ENCODE results near the gene OBSL1. TPM values are rescaled to one million over a fixed set of nuclear protein-coding genes. Genes with fewer than 3 reads are reported as not detected.

Gene OBSL1
- total and polyA plus RNA-seq, 7 experiments from 2014 or later = 0.19 to 7.1 (median 4.0) TPM; not detected in 4

- peaks cover 0 to 2% (median 0%) of the 10 kb centered on the region in 11 donors for H3K9me3 Mint-ChIP-seq
- Histone ChIP-seq H3K4me3 (ENCODE audit: low read length) (no peak overlapping the region), H3K27ac (ENCODE audit: low read depth, low read length) (no peak overlapping the region), H3K9me3 (ENCODE audit: control insufficient read depth in 2 of 3, low read length in 3 of 3) (no peaks in the 10 kb centered on the region), H3K36me3 (ENCODE audit: control insufficient read depth in 2 of 3, insufficient read depth in 3 of 3, low read length in 3 of 3) (no peaks in the 10 kb centered on the region), H3K27me3 (ENCODE audit: control insufficient read depth in 2 of 2, insufficient read depth in 2 of 2, low read length in 2 of 2) (peaks cover 0 to 31% of the 10 kb centered on the region in 2 donors), H3K4me1 (ENCODE audit: control insufficient read depth in 2 of 2, insufficient read depth in 2 of 2, low read length in 2 of 2) (peaks cover 0 to 5% of the 10 kb centered on the region in 2 donors)
- H3K27me3 Mint-ChIP-seq = peaks cover 71 to 85% (median 78%) of the 10 kb centered on the region in 5 donors
- DNase-seq (no peak), ATAC-seq (no peak)
- ChIA-PET CTCF (interaction anchor here (1.9 to 2.4 kb wide), 2 partner anchors 7 to 13 kb away, joined by 5 to 11 read pairs; no protein-coding TSS in a partner anchor), POLR2A (no interaction called here)
- intact Hi-C loops (cut with micrococcal nuclease) = no loop called here
- H3K36me3 Mint-ChIP-seq = no peaks in the 10 kb centered on the region
- H3K4me3 Mint-ChIP-seq = peak overlapping the region; percentile 12 to 78 (median 52)
- peaks cover 3 to 23% (median 18%) of the 10 kb centered on the region in 7 donors for H3K4me1 Mint-ChIP-seq
- no peak overlapping the region for H3K27ac Mint-ChIP-seq
Observed at GRCh38 chr2:219522111-219523030, 49.0 kb downstream of the OBSL1 start.

GRCh38 chr2:219521066-219521880 lies 50.1 kb downstream of the OBSL1 start:
- peaks cover 0 to 30% of the 10 kb centered on the region in 2 donors for H3K27me3 ChIP-seq (ENCODE audit: control insufficient read depth in 2 of 2, insufficient read depth in 2 of 2, low read length in 2 of 2)
- ChIA-PET POLR2A (no interaction called here), CTCF (interaction anchor here (1.9 to 2.4 kb wide), 2 partner anchors 8 to 12 kb away, joined by 5 to 11 read pairs; no protein-coding TSS in a partner anchor)
- peaks cover 0 to 3% (median 0%) of the 10 kb centered on the region in 11 donors for H3K9me3 Mint-ChIP-seq
- H3K4me1 ChIP-seq (ENCODE audit: control insufficient read depth in 2 of 2, insufficient read depth in 2 of 2, low read length in 2 of 2) = peaks cover 0 to 5% of the 10 kb centered on the region in 2 donors
- H3K36me3 Mint-ChIP-seq = no peaks in the 10 kb centered on the region
- no peaks in the 10 kb centered on the region for H3K9me3 ChIP-seq (ENCODE audit: control insufficient read depth in 2 of 3, low read length in 3 of 3)
- H3K4me1 Mint-ChIP-seq = peaks cover 3 to 23% (median 18%) of the 10 kb centered on the region in 7 donors
- H3K4me3 Mint-ChIP-seq = peak overlapping the region in 5 of 10 donors; percentile 17 to 78 (median 61)
- no peaks in the 10 kb centered on the region for H3K36me3 ChIP-seq (ENCODE audit: control insufficient read depth in 2 of 3, insufficient read depth in 3 of 3, low read length in 3 of 3)
- no peak for DNase-seq
- H3K27ac ChIP-seq (ENCODE audit: low read depth, low read length) = no peak overlapping the region
- no peak overlapping the region for H3K27ac Mint-ChIP-seq
- H3K27me3 Mint-ChIP-seq = peaks cover 74 to 86% (median 80%) of the 10 kb centered on the region in 5 donors
- no peak for ATAC-seq
- H3K4me3 ChIP-seq (ENCODE audit: low read length) = no peak overlapping the region
- intact Hi-C loops (cut with micrococcal nuclease) = no loop called here

- Histone ChIP-seq H3K9me3 (ENCODE audit: control insufficient read depth in 2 of 3, low read length in 3 of 3) (no peaks in the 10 kb centered on the region), H3K36me3 (ENCODE audit: control insufficient read depth in 2 of 3, insufficient read depth in 3 of 3, low read length in 3 of 3) (no peaks in the 10 kb centered on the region), H3K4me1 (ENCODE audit: control insufficient read depth in 2 of 2, insufficient read depth in 2 of 2, low read length in 2 of 2) (peaks cover 0 to 5% of the 10 kb centered on the region in 2 donors), H3K4me3 (ENCODE audit: low read length) (no peak overlapping the region), H3K27me3 (ENCODE audit: control insufficient read depth in 2 of 2, insufficient read depth in 2 of 2, low read length in 2 of 2) (peaks cover 0 to 32% of the 10 kb centered on the region in 2 donors), H3K27ac (ENCODE audit: low read depth, low read length) (no peak overlapping the region)
- intact Hi-C loops (cut with micrococcal nuclease) = no loop called here
- CTCF ChIA-PET = interaction anchor here (0.8 to 2.4 kb wide), 3 partner anchors 10 to 44 kb away, joined by 3 to 11 read pairs (median 5); no protein-coding TSS in a partner anchor
- peaks cover 75 to 82% (median 80%) of the 10 kb centered on the region in 5 donors for H3K27me3 Mint-ChIP-seq
- peaks cover 0 to 3% (median 0%) of the 10 kb centered on the region in 11 donors for H3K9me3 Mint-ChIP-seq
- H3K36me3 Mint-ChIP-seq = no peaks in the 10 kb centered on the region
- H3K4me1 Mint-ChIP-seq = peaks cover 3 to 29% (median 21%) of the 10 kb centered on the region in 7 donors
- peak overlapping the region in 1 of 10 donors; percentile 45 for H3K4me3 Mint-ChIP-seq
- H3K27ac Mint-ChIP-seq = no peak overlapping the region
- POLR2A ChIA-PET = no interaction called here
- ATAC-seq (no peak), DNase-seq (no peak)
Observed at GRCh38 chr2:219520079-219520478, 51.3 kb downstream of the OBSL1 start.

GRCh38 chr2:219519526-219519916 lies 51.8 kb downstream of the OBSL1 start:
- ChIA-PET POLR2A (no interaction called here), CTCF (no interaction called here)
- ATAC-seq (no peak), DNase-seq (no peak)
- Histone ChIP-seq H3K9me3 (ENCODE audit: control insufficient read depth in 2 of 3, low read length in 3 of 3) (no peaks in the 10 kb centered on the region), H3K4me1 (ENCODE audit: control insufficient read depth in 2 of 2, insufficient read depth in 2 of 2, low read length in 2 of 2) (peaks cover 0 to 5% of the 10 kb centered on the region in 2 donors), H3K27ac (ENCODE audit: low read depth, low read length) (no peak overlapping the region), H3K27me3 (ENCODE audit: control insufficient read depth in 2 of 2, insufficient read depth in 2 of 2, low read length in 2 of 2) (peaks cover 0 to 27% of the 10 kb centered on the region in 2 donors), H3K36me3 (ENCODE audit: control insufficient read depth in 2 of 3, insufficient read depth in 3 of 3, low read length in 3 of 3) (no peaks in the 10 kb centered on the region), H3K4me3 (ENCODE audit: low read length) (no peak overlapping the region)
- Mint-ChIP-seq H3K4me1 (peaks cover 3 to 29% (median 21%) of the 10 kb centered on the region in 7 donors), H3K9me3 (peaks cover 0 to 3% (median 0%) of the 10 kb centered on the region in 11 donors), H3K27ac (no peak overlapping the region), H3K4me3 (no peak overlapping the region), H3K27me3 (peaks cover 74 to 81% (median 78%) of the 10 kb centered on the region in 5 donors), H3K36me3 (no peaks in the 10 kb centered on the region)
- intact Hi-C loops (cut with micrococcal nuclease) = no loop called here

GRCh38 chr2:219517954-219518778 lies 53.2 kb downstream of the OBSL1 start:
- H3K27me3 ChIP-seq (ENCODE audit: control insufficient read depth in 2 of 2, insufficient read depth in 2 of 2, low read length in 2 of 2) = peaks cover 0 to 14% of the 10 kb centered on the region in 2 donors
- POLR2A ChIA-PET = interaction anchor here (1.2 kb wide), 1 partner anchor 12 kb away, joined by 3 read pairs; no protein-coding TSS in a partner anchor
- H3K4me3 Mint-ChIP-seq = no peak overlapping the region

More at GRCh38 chr2:219517954-219518778, 53.2 kb downstream of the OBSL1 start:
- H3K4me3 ChIP-seq (ENCODE audit: low read length) = no peak overlapping the region
- intact Hi-C loops (cut with micrococcal nuclease) = no loop called here
- DNase-seq = no peak
- H3K36me3 ChIP-seq (ENCODE audit: control insufficient read depth in 2 of 3, insufficient read depth in 3 of 3, low read length in 3 of 3) = no peaks in the 10 kb centered on the region
- H3K27me3 Mint-ChIP-seq = peaks cover 72 to 81% (median 77%) of the 10 kb centered on the region in 5 donors
- peaks cover 0 to 1% of the 10 kb centered on the region in 2 donors for H3K4me1 ChIP-seq (ENCODE audit: control insufficient read depth in 2 of 2, insufficient read depth in 2 of 2, low read length in 2 of 2)
- no peak for ATAC-seq
- H3K9me3 ChIP-seq (ENCODE audit: control insufficient read depth in 2 of 3, low read length in 3 of 3) = no peaks in the 10 kb centered on the region
- H3K9me3 Mint-ChIP-seq = peaks cover 0 to 1% (median 0%) of the 10 kb centered on the region in 11 donors
- H3K4me1 Mint-ChIP-seq = peaks cover 6 to 30% (median 27%) of the 10 kb centered on the region in 7 donors
- CTCF ChIA-PET = interaction anchor here (0.8 to 1.2 kb wide), 2 partner anchors 11 to 12 kb away, joined by 3 to 4 read pairs; no protein-coding TSS in a partner anchor
- no peak overlapping the region for H3K27ac Mint-ChIP-seq
- H3K27ac ChIP-seq (ENCODE audit: low read depth, low read length) = no peak overlapping the region
- no peaks in the 10 kb centered on the region for H3K36me3 Mint-ChIP-seq

Measured in naive thymus-derived CD4-positive, alpha-beta T cell (primary cell).